IMR-90 (cell line): Measurements from ENCODE around the gene CFAP299. TPM values are rescaled to one million over a fixed set of nuclear protein-coding genes. Genes with fewer than 3 reads are reported as not detected.

Experiments
- ATAC-seq: fragments of 200-7000 bp; cut with Tn5 transposase; 2 replicates; pipeline ENCODE4 v1.9.1; 2020; ENCODE audit warnings: low read depth, mild to moderate bottlenecking, moderate library complexity
- BruUV-seq: library from RNA; stranded (reverse); fragments of 400-500 nt; replicated peaks from 2 replicates; lab custom pipeline; 2021; lab: Mats Ljungman, UMichigan
- CTCF ChIA-PET: fragments of 300-600 bp; formaldehyde crosslinking; extraction: SDS; loops from one replicate; lab custom pipeline; 2021; ENCODE audit warnings: antibody characterized with exemption; lab: Yijun Ruan, JAX
- POLR2A ChIA-PET: fragments of 300-600 bp; sonication (Branson Sonifier 250); formaldehyde crosslinking; loops from one replicate; lab custom pipeline; 2022; ENCODE audit warnings: antibody characterized with exemption; ENCODE audit not compliant: unreplicated experiment; lab: Charles Lee
- DNase-seq: peaks from one replicate; pipeline ENCODE4 v3.0.0; 2013
- H2AFZ ChIP-seq: replicated peaks from 2 replicates; pipeline ENCODE3; 2013; ENCODE audit warnings: low read length, mild to moderate bottlenecking; ENCODE audit not compliant: poor library complexity
- H2AK5ac ChIP-seq: 2 replicates; pipeline ENCODE4 v1.6.1; 2013; ENCODE audit warnings: low read depth, low read length, inconsistent platforms
- H2AK9ac ChIP-seq: replicated peaks from 2 replicates; pipeline ENCODE3; 2013; ENCODE audit warnings: mild to moderate bottlenecking, low read depth, low read length, moderate library complexity; ENCODE audit not compliant: poor library complexity
- H2BK120ac ChIP-seq: 2 replicates; pipeline ENCODE4 v1.6.1; 2013; ENCODE audit warnings: low read depth, low read length, inconsistent platforms
- H2BK15ac ChIP-seq: 3 replicates; pipeline ENCODE4 v1.6.1; 2013; ENCODE audit warnings: low read depth, low read length, inconsistent platforms
- H2BK20ac ChIP-seq: 2 replicates; pipeline ENCODE4 v1.6.1; 2013; ENCODE audit warnings: low read depth, mild to moderate bottlenecking, inconsistent platforms, low read length, moderate library complexity
- H2BK5ac ChIP-seq: 2 replicates; pipeline ENCODE4 v1.6.1; 2013; ENCODE audit warnings: mild to moderate bottlenecking, low read depth, low read length, inconsistent platforms; ENCODE audit not compliant: poor library complexity, severe bottlenecking
- H3K14ac ChIP-seq: replicated peaks from 2 replicates; pipeline ENCODE4 v1.6.1; 2013; ENCODE audit warnings: low read depth, low read length, inconsistent platforms
- H3K18ac ChIP-seq: 2 replicates; pipeline ENCODE4 v1.6.1; 2013; ENCODE audit warnings: low read depth, low read length, control low read depth
- H3K23ac ChIP-seq: 2 replicates; pipeline ENCODE4 v1.6.1; 2013; ENCODE audit warnings: low read depth, low read length, inconsistent platforms
- H3K27ac ChIP-seq: 2 replicates; pipeline ENCODE4 v1.5.1; 2013; ENCODE audit warnings: mild to moderate bottlenecking, control low read depth, low read length; ENCODE audit not compliant: insufficient read depth
- H3K27me3 ChIP-seq: 2 replicates; pipeline ENCODE4 v1.6.1; 2013; ENCODE audit warnings: low read length; ENCODE audit not compliant: control insufficient read depth, insufficient read depth
- H3K36me3 ChIP-seq: 2 replicates; pipeline ENCODE4 v1.6.1; 2013; ENCODE audit warnings: low read length, mixed read lengths; ENCODE audit not compliant: control insufficient read depth, insufficient read depth
- H3K4ac ChIP-seq: 2 replicates; pipeline ENCODE4 v1.6.1; 2013; ENCODE audit warnings: low read depth, low read length, inconsistent platforms
- H3K4me1 ChIP-seq: 2 replicates; pipeline ENCODE4 v1.6.1; 2013; ENCODE audit warnings: low read length, mixed read lengths; ENCODE audit not compliant: control insufficient read depth, insufficient read depth
- H3K4me2 ChIP-seq: 2 replicates; pipeline ENCODE4 v1.6.1; 2013; ENCODE audit warnings: low read depth, mild to moderate bottlenecking, control low read depth, low read length, moderate library complexity
- H3K4me3 ChIP-seq: 2 replicates; pipeline ENCODE4 v1.5.1; 2013; ENCODE audit warnings: low read depth, mild to moderate bottlenecking, control low read depth, low read length, moderate library complexity; ENCODE audit not compliant: insufficient read depth
- H3K56ac ChIP-seq: 2 replicates; pipeline ENCODE4 v1.6.1; 2013; ENCODE audit warnings: low read length, inconsistent platforms; ENCODE audit not compliant: insufficient read depth; ENCODE audit errors: extremely low read depth
- H3K79me1 ChIP-seq, 2 experiments: 2 replicates each; pipeline ENCODE4 v1.6.1; 2013; ENCODE audit warnings: low read length in 2 of 2, inconsistent platforms in 1 of 2, low read depth in 1 of 2
- H3K9ac ChIP-seq: 2 replicates; pipeline ENCODE4 v1.6.1; 2013; ENCODE audit warnings: low read depth, low read length, control low read depth
- H3K9me1 ChIP-seq: 2 replicates; pipeline ENCODE4 v1.6.1; 2013; ENCODE audit warnings: low read length, inconsistent platforms; ENCODE audit not compliant: insufficient read depth
- H3K9me3 ChIP-seq: 2 replicates; pipeline ENCODE4 v1.6.1; 2013; ENCODE audit warnings: low read length; ENCODE audit not compliant: control insufficient read depth, insufficient read depth
- H4K20me1 ChIP-seq: 2 replicates; pipeline ENCODE4 v1.6.1; 2013; ENCODE audit warnings: low read length, inconsistent platforms; ENCODE audit not compliant: insufficient read depth
- H4K5ac ChIP-seq: 2 replicates; pipeline ENCODE4 v1.6.1; 2013; ENCODE audit warnings: mild to moderate bottlenecking, low read depth, low read length, control low read depth
- H4K8ac ChIP-seq, 2 experiments: 2 replicates each; pipeline ENCODE4 v1.6.1; 2013; ENCODE audit warnings: low read depth in 2 of 2, low read length in 2 of 2, control low read depth in 1 of 2, inconsistent platforms in 1 of 2
- H4K91ac ChIP-seq: 2 replicates; pipeline ENCODE4 v1.6.1; 2013; ENCODE audit warnings: low read depth, low read length, inconsistent platforms; ENCODE audit not compliant: insufficient read depth
- BHLHE40 ChIP-seq: fragments of 150-350 bp; IDR thresholded peaks from 2 replicates; pipeline ENCODE4 v1.6.1; 2016; ENCODE audit warnings: mild to moderate bottlenecking, low read depth, low read length
- CEBPB ChIP-seq: IDR thresholded peaks from 2 replicates; pipeline ENCODE4 v1.6.1; 2012; ENCODE audit warnings: low read depth, low read length, improper control_type of control experiment
- CHD1 ChIP-seq: IDR thresholded peaks from 2 replicates; pipeline ENCODE4 v1.6.1; 2012; ENCODE audit warnings: low read depth, low read length, improper control_type of control experiment
- CTCF ChIP-seq: conservative IDR thresholded peaks from 2 replicates; pipeline ENCODE4 v1.5.1; 2012; ENCODE audit warnings: mild to moderate bottlenecking, low read depth, low read length, improper control_type of control experiment
- ELK1 ChIP-seq: fragments of 150-350 bp; IDR thresholded peaks from 2 replicates; pipeline ENCODE4 v1.6.1; 2016; ENCODE audit warnings: low read depth, mild to moderate bottlenecking, low read length, moderate library complexity, borderline replicate concordance
- MXI1 ChIP-seq: IDR thresholded peaks from 2 replicates; pipeline ENCODE4 v1.6.1; 2012; ENCODE audit warnings: low read depth, mild to moderate bottlenecking, low read length, moderate library complexity, borderline replicate concordance
- POLR2A ChIP-seq: IDR thresholded peaks from 2 replicates; pipeline ENCODE4 v1.6.1; 2012; ENCODE audit warnings: mild to moderate bottlenecking, low read depth, low read length
- RAD21 ChIP-seq: IDR thresholded peaks from 2 replicates; pipeline ENCODE4 v1.6.1; 2012; ENCODE audit warnings: low read length, improper control_type of control experiment
- RCOR1 ChIP-seq: IDR thresholded peaks from 2 replicates; pipeline ENCODE4 v1.6.1; 2012; ENCODE audit warnings: mild to moderate bottlenecking, low read length, improper control_type of control experiment; ENCODE audit not compliant: insufficient replicate concordance
- RFX5 ChIP-seq: IDR thresholded peaks from 2 replicates; pipeline ENCODE4 v1.8.0; 2012; ENCODE audit warnings: low read depth, mild to moderate bottlenecking, low read length, moderate library complexity
- SMC3 ChIP-seq: fragments of 150-350 bp; IDR thresholded peaks from 2 replicates; pipeline ENCODE4 v1.6.1; 2016; ENCODE audit warnings: low read depth, mild to moderate bottlenecking, antibody characterized with exemption, low read length, moderate library complexity
- USF2 ChIP-seq: fragments of 150-350 bp; IDR thresholded peaks from 2 replicates; pipeline ENCODE4 v1.6.1; 2017; ENCODE audit warnings: mild to moderate bottlenecking, antibody characterized with exemption, low read length, low read depth
- WGBS, 2 experiments: methylation state at CpG; one replicate each; pipeline versions ENCODE4 v1.1.5 to v1.1.7; 2013; ENCODE audit warnings: missing lambda C conversion rate in 2 of 2; ENCODE audit not compliant: insufficient read length in 1 of 2; ENCODE audit errors: extremely low coverage in 2 of 2; 5-methylcytosine and 5-hydroxymethylcytosine counted together
- dilution Hi-C: fragments of 300-500 bp; cut with HindIII; formaldehyde crosslinking; loops from one replicate; pipeline ENCODE4 v1.14.3; 2018; ENCODE audit warnings: low sequenced_read_pairs; ENCODE audit not compliant: unreplicated experiment
- in situ Hi-C: fragments of 300-500 bp; cut with MboI; formaldehyde crosslinking; loops from 3 replicates; pipeline ENCODE4 v1.14.3; 2019; ENCODE audit warnings: low sequenced_read_pairs, inconsistent platforms, mixed read lengths
- intact Hi-C: fragments of 100-400 bp; cut with micrococcal nuclease; formaldehyde crosslinking; loops from 2 replicates; pipeline ENCODE4 v1.10.0; 2022
- polyA plus RNA-seq, 3 experiments: library from polyadenylated mRNA; depleted of rRNA; stranded (reverse); fragments of >200 nt; gene quantifications; 2 replicates each; pipeline ENCODE4 v1.2.3, GENCODE V29; 2012; ENCODE audit warnings: low replicate concordance in 1 of 3
- total RNA-seq: library from RNA; depleted of rRNA; stranded (reverse); fragments of >200 nt; gene quantifications from 2 replicates; pipeline ENCODE4 v1.2.3, GENCODE V29; 2012

The CFAP299 gene
- total and polyA plus RNA-seq, 2 of the 4 experiments (the other 2 are of a cell fraction), result 1.0 to 1.1 TPM

DNA sequence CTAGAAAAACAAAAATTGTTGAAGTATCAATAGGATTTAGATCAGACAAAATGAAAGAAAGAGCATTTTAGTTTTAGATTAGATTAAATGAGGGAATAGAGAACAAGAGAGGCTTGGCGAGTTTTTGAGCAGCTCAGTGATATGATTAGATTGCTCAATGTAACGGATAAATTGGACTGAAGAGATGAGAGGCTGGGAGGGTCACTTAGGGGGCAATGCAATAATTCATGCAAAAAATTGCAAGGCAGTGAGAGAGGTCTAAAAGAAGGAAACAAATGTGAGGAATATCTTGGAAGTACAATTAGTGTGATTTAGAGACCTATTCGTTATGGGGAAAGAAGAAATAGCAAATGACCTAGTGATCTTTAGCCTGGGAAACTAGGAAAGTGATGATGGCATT lies 644.7 kb downstream of the CFAP299 start:
- Histone ChIP-seq H4K5ac (no peak overlapping the region), H2AK9ac (no peak overlapping the region), H4K91ac (no peak overlapping the region), H3K4me2 (no peak overlapping the region), H2BK20ac (no peak overlapping the region), H4K8ac (no peak overlapping the region), H2AK5ac (no peak overlapping the region), H3K9ac (no peak overlapping the region), H3K36me3 (no peaks in the 10 kb centered on the region), H3K23ac (no peak overlapping the region), H3K27ac (no peak overlapping the region), H3K18ac (no peak overlapping the region), H2BK5ac (no peak overlapping the region), H3K27me3 (peaks cover 1% of the 10 kb centered on the region; the same call in 1 of the 2 replicates), H2AFZ (no peak overlapping the region), H3K9me1 (no peaks in the 10 kb centered on the region), H3K9me3 (no peaks in the 10 kb centered on the region), H3K14ac (no peak overlapping the region), H3K4ac (no peak overlapping the region), H2BK15ac (no peak overlapping the region), H4K20me1 (no peaks in the 10 kb centered on the region), H3K4me1 (no peaks in the 10 kb centered on the region), H3K4me3 (no peak overlapping the region), H2BK120ac (no peak overlapping the region), H3K56ac (no peak overlapping the region), H3K79me1 (no peaks in the 10 kb centered on the region)
- DNase-seq (no peak), ATAC-seq (no peak)
- TF ChIP-seq ELK1 (no peak), RAD21 (no peak), RFX5 (no peak), CHD1 (no peak), RCOR1 (no peak), MXI1 (no peak), CEBPB (no peak), CTCF (no peak), USF2 (no peak), SMC3 (no peak), BHLHE40 (no peak), POLR2A (no peak)
- POLR2A ChIA-PET, result interaction anchor here (0.6 kb wide), 1 partner anchor 375 kb away, joined by 9 read pairs; no protein-coding TSS in a partner anchor
- in situ Hi-C loops, result no loop called here
- dilution Hi-C loops, result loop anchor here (25.0 kb wide), 1 partner anchor 618 kb away; no protein-coding TSS in a partner anchor
- CTCF ChIA-PET, result interaction anchor here (1.5 kb wide), 1 partner anchor 10 kb away, joined by 4 read pairs; no protein-coding TSS in a partner anchor
- intact Hi-C loops, result no loop called here
- WGBS, 2 experiments, result 33 to 100% methylated on average over 1 to 2 of the region's 3 CpGs
- BruUV-seq, result no TSS peak
